HepG2 (cell line): ENCODE data around the gene KRTAP19-6. TPM values are rescaled to one million over a fixed set of nuclear protein-coding genes. Genes with fewer than 3 reads are reported as not detected.

ENCODE experiments used
- ATAC-seq: fragments of 200-7000 bp; cut with Tn5 transposase; 3 replicates; pipeline ENCODE4 v1.9.1; 2020; ENCODE audit warnings: mild to moderate bottlenecking, moderate library complexity
- BruUV-seq: library from RNA; stranded (reverse); fragments of 400-500 nt; replicated peaks from 2 replicates; lab custom pipeline; 2021; lab: Mats Ljungman, UMichigan
- CTCF ChIA-PET: fragments of 300-600 bp; formaldehyde crosslinking; extraction: SDS; loops from one replicate; lab custom pipeline; 2021; ENCODE audit warnings: low total read pairs, inconsistent platforms, low intra/inter-chr PET ratio; lab: Yijun Ruan, JAX
- POLR2A ChIA-PET: fragments of 350-600 bp; sonication (Branson Sonifier 250); formaldehyde crosslinking; loops from one replicate; lab custom pipeline; 2020; ENCODE audit warnings: antibody characterized with exemption, inconsistent platforms; lab: Yijun Ruan, JAX
- DNase-seq: peaks from one replicate; pipeline ENCODE4 v3.0.0-alpha.2; 2015; ENCODE audit warnings: low spot score
- FAIRE-seq: peaks from 3 replicates; lab custom pipeline; 2011; peaks lifted over from hg19 to GRCh38; lab: Jason Lieb, UNC
- H2AFZ ChIP-seq: one replicate; pipeline ENCODE4 v1.6.1; 2011; ENCODE audit warnings: low read length, inconsistent platforms
- H3K27ac ChIP-seq: fragments of 300-600 bp; 3 replicates; pipeline ENCODE4 v1.8.0; 2011; ENCODE audit warnings: mixed run types, mild to moderate bottlenecking, mixed read lengths, low read length, inconsistent platforms; ENCODE audit not compliant: insufficient read depth; ENCODE audit errors: extremely low read length
- H3K27me3 ChIP-seq, 2 experiments: fragments of 200-600 bp in 1 of 2; 2 replicates in 1 of 2; 3 replicates in 1 of 2; pipeline versions ENCODE4 v1.6.0 to v1.8.0; 2011; ENCODE audit warnings: low read length in 2 of 2, mild to moderate bottlenecking in 2 of 2, moderate library complexity in 2 of 2, inconsistent platforms in 1 of 2; ENCODE audit not compliant: insufficient read depth in 2 of 2, control insufficient read depth in 1 of 2
- H3K36me3 ChIP-seq, 2 experiments: fragments of 200-600 bp in 1 of 2; replicated peaks in 1 of 2; 2 replicates in 1 of 2; 3 replicates in 1 of 2; pipeline versions ENCODE4 v1.5.1 to v1.8.0; 2011; ENCODE audit warnings: low read length in 2 of 2, inconsistent platforms in 1 of 2; ENCODE audit not compliant: insufficient read depth in 2 of 2, control insufficient read depth in 1 of 2
- H3K4me1 ChIP-seq: 2 replicates; pipeline ENCODE4 v1.5.1; 2012; ENCODE audit warnings: low read length, inconsistent platforms; ENCODE audit not compliant: insufficient read depth
- H3K4me2 ChIP-seq: 2 replicates; pipeline ENCODE4 v1.6.0; 2011; ENCODE audit warnings: low read depth, low read length, inconsistent platforms
- H3K4me3 ChIP-seq, 3 experiments: fragments of 200-600 bp in 1 of 3; sonication (generic), shearing (Covaris generic) in 1 of 3; replicated peaks in 1 of 3; 2 replicates each; pipeline ENCODE4 v1.5.1; 2011 to 2016; ENCODE audit warnings: low read length in 3 of 3, inconsistent platforms in 2 of 3, low read depth in 2 of 3, mild to moderate bottlenecking in 2 of 3, control low read depth in 1 of 3, mixed read lengths in 1 of 3; ENCODE audit not compliant: insufficient read depth in 1 of 3
- H3K79me2 ChIP-seq: one replicate; pipeline ENCODE4 v1.6.1; 2011; ENCODE audit warnings: low read length, inconsistent platforms; ENCODE audit not compliant: insufficient read depth
- H3K9ac ChIP-seq: 2 replicates; pipeline ENCODE4 v1.6.0; 2011; ENCODE audit warnings: mild to moderate bottlenecking, low read depth, low read length, inconsistent platforms; ENCODE audit not compliant: insufficient read depth
- H3K9me3 ChIP-seq: 2 replicates; pipeline ENCODE4 v1.5.1; 2012; ENCODE audit warnings: mild to moderate bottlenecking, low read length
- H4K20me1 ChIP-seq: 2 replicates; pipeline ENCODE4 v1.6.0; 2011; ENCODE audit warnings: inconsistent platforms, mild to moderate bottlenecking, low read length, moderate library complexity; ENCODE audit not compliant: insufficient read depth
- AHR ChIP-seq: IDR thresholded peaks from 2 replicates; pipeline ENCODE4 v1.6.1; 2018; ENCODE audit warnings: missing genetic modification reagents, missing compliant biosample characterization
- CREM ChIP-seq, 2 experiments: sonication (generic) in 1 of 2; formaldehyde crosslinking in 1 of 2; IDR thresholded peaks; 2 replicates each; pipeline versions ENCODE4 v1.4.0 to v1.6.1; 2016 to 2020; ENCODE audit warnings: antibody characterized with exemption in 1 of 2, mild to moderate bottlenecking in 1 of 2, missing genetic modification reagents in 1 of 2
- ZNF136 ChIP-seq: sonication (generic); formaldehyde crosslinking; IDR thresholded peaks from 2 replicates; pipeline ENCODE4 v1.8.1; 2022; ENCODE audit warnings: low read depth, mild to moderate bottlenecking, moderate library complexity, missing genetic modification reagents
- ZNF615 ChIP-seq: sonication (generic); formaldehyde crosslinking; IDR thresholded peaks from 2 replicates; pipeline ENCODE4 v1.5.0; 2020; ENCODE audit warnings: mild to moderate bottlenecking, missing genetic modification reagents, borderline replicate concordance
- WGBS: methylation state at CpG from one replicate; pipeline ENCODE4 v1.1.6; 2017; ENCODE audit warnings: low lambda C conversion rate; 5-methylcytosine and 5-hydroxymethylcytosine counted together
- in situ Hi-C: cut with HindIII; loops from 2 replicates; pipeline ENCODE4 v1.10.0; 2017; ENCODE audit warnings: low pct_unique_long_range_greater_than_20kb; ENCODE audit not compliant: extremely low pct_ligation_motif_present
- intact Hi-C: fragments of 100-400 bp; cut with micrococcal nuclease; formaldehyde crosslinking; loops from one replicate; pipeline ENCODE4 v1.10.0; 2022; ENCODE audit not compliant: unreplicated experiment
- polyA plus RNA-seq, 8 experiments: library from polyadenylated mRNA; depleted of rRNA in 3 of 8; stranded (reverse) in 7 of 8; unstranded in 1 of 8; fragments of >200 nt; fragmentation: Illumina TruSeq in 4 of 8; extraction: Trizol in 4 of 8; gene quantifications; 2 replicates each; pipeline versions ENCODE4 v1.2.1 to v1.2.3, GENCODE V29; 2011 to 2016; ENCODE audit warnings: low read depth in 4 of 8, missing spikeins in 1 of 8, mixed read lengths in 1 of 8; ENCODE audit not compliant: insufficient read depth in 1 of 8
- total RNA-seq, 5 experiments: library from RNA; depleted of rRNA; stranded (reverse); fragments of >200 nt; fragmentation: Illumina TruSeq; extraction: Trizol; gene quantifications; 2 replicates each; pipeline ENCODE4 v1.2.3, GENCODE V29; 2016; ENCODE audit warnings: low read depth in 1 of 5

KRTAP19-6 gene
- total and polyA plus RNA-seq, 2 of the 13 experiments (the other 11 are each of a cell fraction or from before 2014, with no cell fraction given), result not detected

- Histone ChIP-seq H3K27ac (no peak overlapping the region), H3K36me3 (no peaks in the 10 kb centered on the region), H3K4me3 (no peak overlapping the region), H3K9me3 (peaks cover 76% of the 10 kb centered on the region), H4K20me1 (no peaks in the 10 kb centered on the region), H3K27me3 (no peaks in the 10 kb centered on the region), H3K79me2 (no peaks in the 10 kb centered on the region), H3K4me2 (no peak overlapping the region), H2AFZ (no peak overlapping the region), H3K4me1 (no peaks in the 10 kb centered on the region), H3K9ac (no peak overlapping the region)
- no peak for FAIRE-seq
- no peak for ATAC-seq
- no peak for TF ChIP-seq AHR
- 0% methylated on average over 1 of the region's 1 CpG for WGBS
- POLR2A ChIA-PET, result no interaction called here
- CTCF ChIA-PET, result no interaction called here
- intact Hi-C loops (no loop called here), in situ Hi-C loops (no loop called here)
- no TSS peak for BruUV-seq
- no peak for DNase-seq
Observed at GRCh38 chr21:30582870-30583269, 41.2 kb upstream of the KRTAP19-6 start.

DNA sequence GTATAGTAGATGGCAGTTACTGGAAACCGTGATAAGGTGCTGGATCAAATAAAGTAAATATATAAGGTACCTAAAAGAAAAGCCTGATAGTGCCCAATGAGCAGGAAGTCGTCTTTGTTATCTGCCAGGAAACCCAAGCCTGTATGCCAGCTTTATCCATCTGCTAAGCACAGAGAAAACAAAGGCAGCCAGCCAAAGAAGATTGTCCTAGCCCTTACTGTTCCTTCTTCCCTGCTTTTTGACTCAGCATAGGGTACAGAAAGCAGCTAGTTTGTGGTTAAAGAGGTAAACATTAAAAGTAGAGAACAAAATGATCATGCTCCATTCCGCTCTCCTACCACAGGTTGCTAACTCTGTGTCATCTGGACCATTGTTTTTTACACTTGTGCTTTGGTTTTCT is 38.5 kb upstream of the KRTAP19-6 start:
- H3K4me3 ChIP-seq, result no peak overlapping the region
- H2AFZ ChIP-seq, result no peak overlapping the region
- intact Hi-C loops (no loop called here), in situ Hi-C loops (no loop called here)
- no peak overlapping the region for H3K4me2 ChIP-seq
- BruUV-seq, result no TSS peak
- DNase-seq, result no peak
- WGBS, result 17% methylated on average over 3 of the region's 3 CpGs
- H3K79me2 ChIP-seq, result no peaks in the 10 kb centered on the region
- H3K9ac ChIP-seq, result no peak overlapping the region
- POLR2A ChIA-PET, result no interaction called here
- H3K36me3 ChIP-seq, result no peaks in the 10 kb centered on the region
- no peak for TF ChIP-seq ZNF615 (CRISPR knock-in tag)
- no peak for TF ChIP-seq ZNF136 (CRISPR knock-in tag)
- TF ChIP-seq CREM (IDR thresholded peaks at IDR 0.05), result no peak
- no peak for TF ChIP-seq CREM (CRISPR knock-in tag; IDR thresholded peaks at IDR 0.05)
- no peaks in the 10 kb centered on the region for H3K27me3 ChIP-seq
- H3K4me1 ChIP-seq, result no peaks in the 10 kb centered on the region
- H4K20me1 ChIP-seq, result no peaks in the 10 kb centered on the region
- CTCF ChIA-PET, result no interaction called here
- H3K9me3 ChIP-seq, result peaks cover 86% of the 10 kb centered on the region
- ATAC-seq, result no peak
- no peak overlapping the region for H3K27ac ChIP-seq
- FAIRE-seq, result no peak
